Activated CD4-positive, alpha-beta T cell treated with anti-CD3 and anti-CD28 coated beads, Interleukin-2, amount 10 ng/mL, durations not matched to agents 7 days and 5 days (primary cell): ENCODE measurements around the gene SULF2. TPM values are rescaled to one million over a fixed set of nuclear protein-coding genes. Genes with fewer than 3 reads are reported as not detected.

Experiments used
- CTCF ChIA-PET: fragments of 350-600 bp; sonication (Branson Sonifier 250); formaldehyde crosslinking; loops from one replicate; lab custom pipeline; 2021; ENCODE audit warnings: antibody characterized with exemption; lab: Charles Lee
- POLR2A ChIA-PET: fragments of 350-600 bp; sonication (Branson Sonifier 250); formaldehyde crosslinking; loops from one replicate; lab custom pipeline; 2021; ENCODE audit warnings: antibody characterized with exemption; lab: Charles Lee
- DNase-seq: peaks from one replicate; pipeline ENCODE4 v3.0.0-alpha.2; 2020
- H3K27ac Mint-ChIP-seq: one replicate; pipeline ENCODE4 v1.8.0; 2021; ENCODE audit warnings: mild to moderate bottlenecking, moderate library complexity, mixed read lengths
- H3K27me3 Mint-ChIP-seq: one replicate; pipeline ENCODE4 v1.8.0; 2021; ENCODE audit warnings: mixed read lengths
- H3K36me3 Mint-ChIP-seq: one replicate; pipeline ENCODE4 v1.8.0; 2021; ENCODE audit warnings: low read depth, mixed read lengths
- H3K4me1 Mint-ChIP-seq: one replicate; pipeline ENCODE4 v1.8.0; 2021; ENCODE audit warnings: mixed read lengths
- H3K4me3 Mint-ChIP-seq: one replicate; pipeline ENCODE4 v1.8.0; 2021; ENCODE audit warnings: mild to moderate bottlenecking, moderate library complexity, mixed read lengths
- H3K9me3 Mint-ChIP-seq: one replicate; pipeline ENCODE4 v1.8.0; 2021; ENCODE audit warnings: mixed read lengths
- total RNA-seq, 2 experiments: library from RNA; stranded (reverse); gene quantifications; one replicate each; pipeline ENCODE4 v1.2.3, GENCODE V29; 2021

Gene SULF2
- total RNA-seq, 2 experiments from 2014 or later: 0.37 to 0.69 TPM

- Mint-ChIP-seq H3K36me3 (peaks cover 29% of the 10 kb centered on the region), H3K9me3 (no peaks in the 10 kb centered on the region), H3K4me1 (peaks cover 33% of the 10 kb centered on the region), H3K4me3 (no peak overlapping the region), H3K27me3 (no peaks in the 10 kb centered on the region), H3K27ac (no peak overlapping the region)
- ChIA-PET CTCF (interaction anchor here (0.6 to 1.8 kb wide), 5 partner anchors 122 to 409 kb away, joined by 3 to 7 read pairs (median 4); no protein-coding TSS in a partner anchor), POLR2A (no interaction called here)
- DNase-seq: no peak
Observed at GRCh38 chr20:47622118-47622665, 163.1 kb downstream of the SULF2 start.

- Mint-ChIP-seq H3K27ac (no peak overlapping the region), H3K36me3 (peaks cover 28% of the 10 kb centered on the region), H3K9me3 (no peaks in the 10 kb centered on the region), H3K4me3 (no peak overlapping the region), H3K4me1 (peaks cover 39% of the 10 kb centered on the region), H3K27me3 (no peaks in the 10 kb centered on the region)
- DNase-seq: peak; percentile 54
- CTCF ChIA-PET: interaction anchor here (0.6 to 1.8 kb wide), 14 partner anchors 10 to 408 kb away, joined by 3 to 14 read pairs (median 3); partner anchors contain the start of gene NCOA3
- POLR2A ChIA-PET: interaction anchor here (0.6 kb wide), 1 partner anchor 118 kb away, joined by 4 read pairs; no protein-coding TSS in a partner anchor
Observed at GRCh38 chr20:47620808-47621805, 164.2 kb downstream of the SULF2 start.

- ChIA-PET POLR2A (no interaction called here), CTCF (no interaction called here)
- no peak overlapping the region for H3K27ac Mint-ChIP-seq
- H3K9me3 Mint-ChIP-seq: no peaks in the 10 kb centered on the region
- peaks cover 21% of the 10 kb centered on the region for H3K36me3 Mint-ChIP-seq
- no peak for DNase-seq
- H3K4me3 Mint-ChIP-seq: no peak overlapping the region
- no peaks in the 10 kb centered on the region for H3K27me3 Mint-ChIP-seq
- H3K4me1 Mint-ChIP-seq: peaks cover 30% of the 10 kb centered on the region
Observed at GRCh38 chr20:47618479-47618878, 166.8 kb downstream of the SULF2 start.

GRCh38 chr20:47614703-47615309, 170.5 kb downstream of the SULF2 start:
- CTCF ChIA-PET: interaction anchor here (0.6 to 2.4 kb wide), 5 partner anchors 17 to 395 kb away, joined by 3 to 9 read pairs (median 4); no protein-coding TSS in a partner anchor
- H3K4me1 Mint-ChIP-seq: peaks cover 46% of the 10 kb centered on the region

GRCh38 chr20:47612670-47613069, 172.6 kb downstream of the SULF2 start:
- Mint-ChIP-seq H3K4me3 (no peak overlapping the region), H3K9me3 (no peaks in the 10 kb centered on the region), H3K27me3 (no peaks in the 10 kb centered on the region), H3K27ac (no peak overlapping the region), H3K36me3 (peaks cover 35% of the 10 kb centered on the region), H3K4me1 (peaks cover 64% of the 10 kb centered on the region)
- ChIA-PET POLR2A (interaction anchor here (0.7 kb wide), 1 partner anchor 180 kb away, joined by 6 read pairs; no protein-coding TSS in a partner anchor), CTCF (interaction anchor here (0.7 kb wide), 1 partner anchor 267 kb away, joined by 5 read pairs; no protein-coding TSS in a partner anchor)
- no peak for DNase-seq

More at GRCh38 chr20:47614703-47615309, 170.5 kb downstream of the SULF2 start:
- no peaks in the 10 kb centered on the region for H3K27me3 Mint-ChIP-seq
- no peak overlapping the region for H3K27ac Mint-ChIP-seq
- POLR2A ChIA-PET: no interaction called here
- H3K36me3 Mint-ChIP-seq: peaks cover 29% of the 10 kb centered on the region
- DNase-seq: no peak
- H3K4me3 Mint-ChIP-seq: no peak overlapping the region
- H3K9me3 Mint-ChIP-seq: no peaks in the 10 kb centered on the region

- H3K27ac Mint-ChIP-seq: no peak overlapping the region
- no peaks in the 10 kb centered on the region for H3K9me3 Mint-ChIP-seq
- no peak for DNase-seq
- CTCF ChIA-PET: interaction anchor here (0.7 to 0.9 kb wide), 2 partner anchors 9 to 228 kb away, joined by 3 to 5 read pairs; no protein-coding TSS in a partner anchor
- POLR2A ChIA-PET: no interaction called here
- peaks cover 38% of the 10 kb centered on the region for H3K36me3 Mint-ChIP-seq
- peaks cover 66% of the 10 kb centered on the region for H3K4me1 Mint-ChIP-seq
- H3K4me3 Mint-ChIP-seq: no peak overlapping the region
- H3K27me3 Mint-ChIP-seq: no peaks in the 10 kb centered on the region
Observed at GRCh38 chr20:47611785-47612184, 173.5 kb downstream of the SULF2 start.

GRCh38 chr20:47610945-47611250, 174.4 kb downstream of the SULF2 start:
- peaks cover 42% of the 10 kb centered on the region for H3K36me3 Mint-ChIP-seq

GRCh38 chr20:47610247-47610944, 174.9 kb downstream of the SULF2 start:
- H3K27me3 Mint-ChIP-seq: no peaks in the 10 kb centered on the region
- H3K9me3 Mint-ChIP-seq: no peaks in the 10 kb centered on the region
- peak overlapping the region; percentile 55 for H3K4me3 Mint-ChIP-seq
- peak overlapping the region; percentile 86 for H3K27ac Mint-ChIP-seq
- peak; percentile 73 for DNase-seq
- peaks cover 46% of the 10 kb centered on the region for H3K36me3 Mint-ChIP-seq
- POLR2A ChIA-PET: interaction anchor here (0.6 to 1.2 kb wide), 2 partner anchors 117 to 685 kb away, joined by 3 read pairs; no protein-coding TSS in a partner anchor
- H3K4me1 Mint-ChIP-seq: peaks cover 76% of the 10 kb centered on the region
- CTCF ChIA-PET: interaction anchor here (0.5 to 2.4 kb wide), 13 partner anchors 9 to 302 kb away, joined by 3 to 14 read pairs (median 3); partner anchors contain the start of gene NCOA3

More at GRCh38 chr20:47610945-47611250, 174.4 kb downstream of the SULF2 start:
- peak overlapping the region; percentile 86 for H3K27ac Mint-ChIP-seq
- H3K27me3 Mint-ChIP-seq: no peaks in the 10 kb centered on the region
- peak overlapping the region; percentile 55 for H3K4me3 Mint-ChIP-seq
- peaks cover 71% of the 10 kb centered on the region for H3K4me1 Mint-ChIP-seq
- ChIA-PET CTCF (interaction anchor here (0.5 to 2.1 kb wide), 7 partner anchors 10 to 303 kb away, joined by 3 to 14 read pairs (median 4); partner anchors contain the start of gene NCOA3), POLR2A (interaction anchor here (1.2 kb wide), 1 partner anchor 117 kb away, joined by 3 read pairs; no protein-coding TSS in a partner anchor)
- DNase-seq: no peak
- no peaks in the 10 kb centered on the region for H3K9me3 Mint-ChIP-seq

- POLR2A ChIA-PET: no interaction called here
- Mint-ChIP-seq H3K27me3 (no peaks in the 10 kb centered on the region), H3K27ac (peak overlapping the region; percentile 62), H3K9me3 (no peaks in the 10 kb centered on the region), H3K4me1 (peaks cover 83% of the 10 kb centered on the region), H3K4me3 (no peak overlapping the region), H3K36me3 (peaks cover 46% of the 10 kb centered on the region)
- DNase-seq: no peak
- CTCF ChIA-PET: interaction anchor here (0.7 to 2.4 kb wide), 3 partner anchors 12 to 404 kb away, joined by 4 to 14 read pairs (median 7); no protein-coding TSS in a partner anchor
Observed at GRCh38 chr20:47609001-47609400, 176.3 kb downstream of the SULF2 start.
